HCT116 (cell line): ENCODE measurements around the gene RASSF6. TPM values are rescaled to one million over a fixed set of nuclear protein-coding genes. Genes with fewer than 3 reads are reported as not detected.

Experiments used
- ATAC-seq: fragments of 200-7000 bp; cut with Tn5 transposase; 2 replicates; pipeline ENCODE4 v1.9.1; 2020; ENCODE audit warnings: mild to moderate bottlenecking, moderate library complexity
- BruUV-seq: library from RNA; stranded (reverse); fragments of 400-500 nt; replicated peaks from 2 replicates; lab custom pipeline; 2021; lab: Mats Ljungman, UMichigan
- CTCF ChIA-PET: fragments of 300-600 bp; sonication (Branson Sonifier 250); formaldehyde crosslinking; loops from one replicate; lab custom pipeline; 2021; ENCODE audit warnings: antibody characterized with exemption; lab: Charles Lee
- POLR2A ChIA-PET: fragments of 300-600, 350-600 bp; sonication (Branson Sonifier 250); formaldehyde crosslinking; loops from one replicate; lab custom pipeline; 2021; ENCODE audit warnings: antibody characterized with exemption; lab: Charles Lee
- RAD21 ChIA-PET, 2 experiments: fragments of 300-600 bp; sonication (Branson Sonifier 250); formaldehyde crosslinking; loops; one replicate each; lab custom pipeline; 2023; ENCODE audit warnings: low total read pairs in 2 of 2; ENCODE audit not compliant: uncharacterized antibody in 2 of 2, unreplicated experiment in 2 of 2, low non-redundant PET in 1 of 2; lab: Charles Lee
- DNase-seq: peaks from one replicate; pipeline ENCODE4 v3.0.0-alpha.2; 2010; ENCODE audit warnings: low read depth, low spot score
- H2AFZ ChIP-seq: fragments of 200-600 bp; shearing (Covaris generic), sonication (generic); 2 replicates; pipeline ENCODE4 v1.6.1; 2017; ENCODE audit warnings: low read depth, mixed run types, mixed read lengths, antibody characterized with exemption, low read length; ENCODE audit not compliant: poor library complexity, severe bottlenecking
- H3K27ac ChIP-seq: 2 replicates; pipeline ENCODE4 v1.5.1; 2012; ENCODE audit warnings: low read depth, low read length
- H3K27me3 ChIP-seq: fragments of 200-600 bp; sonication (generic); 2 replicates; pipeline ENCODE4 v1.6.1; 2016; ENCODE audit warnings: mixed run types, low read length, mixed read lengths; ENCODE audit not compliant: insufficient read depth
- H3K36me3 ChIP-seq, 2 experiments: fragments of 200-500 bp in 1 of 2; fragments of 200-600 bp in 1 of 2; sonication (Bioruptor generic) in 1 of 2; sonication (generic) in 1 of 2; 2 replicates each; pipeline versions ENCODE4 v1.5.1 to v1.6.1; 2014 to 2016; ENCODE audit warnings: low read length in 2 of 2, inconsistent platforms in 1 of 2, mixed read lengths in 1 of 2, mixed run types in 1 of 2; ENCODE audit not compliant: insufficient read depth in 2 of 2, control insufficient read depth in 1 of 2
- H3K4me1 ChIP-seq, 2 experiments: fragments of 200-600 bp in 1 of 2; sonication (generic) in 1 of 2; 2 replicates each; pipeline versions ENCODE4 v1.5.1 to v1.6.1; 2012 to 2017; ENCODE audit warnings: low read length in 2 of 2, inconsistent platforms in 1 of 2, mild to moderate bottlenecking in 1 of 2, mixed read lengths in 1 of 2, mixed run types in 1 of 2, moderate library complexity in 1 of 2; ENCODE audit not compliant: insufficient read depth in 2 of 2, control insufficient read depth in 1 of 2
- H3K4me2 ChIP-seq: fragments of 200-600 bp; sonication (generic); 2 replicates; pipeline ENCODE4 v1.6.1; 2017; ENCODE audit warnings: mixed run types, low read length, mixed read lengths
- H3K4me3 ChIP-seq, 2 experiments: fragments of 200-600 bp in 1 of 2; sonication (generic) in 1 of 2; replicated peaks in 1 of 2; 2 replicates each; pipeline ENCODE4 v1.5.1; 2011 to 2016; ENCODE audit warnings: low read length in 2 of 2, control low read depth in 1 of 2, low read depth in 1 of 2, mild to moderate bottlenecking in 1 of 2, mixed read lengths in 1 of 2, mixed run types in 1 of 2
- H3K79me2 ChIP-seq: fragments of 200-600 bp; sonication (generic); 2 replicates; pipeline ENCODE4 v1.6.1; 2017; ENCODE audit warnings: mild to moderate bottlenecking, mixed run types, low read length, moderate library complexity, mixed read lengths; ENCODE audit not compliant: insufficient read depth
- H3K9ac ChIP-seq: fragments of 200-600 bp; sonication (generic); 2 replicates; pipeline ENCODE4 v1.6.1; 2016; ENCODE audit warnings: low read length, mixed read lengths
- H3K9me2 ChIP-seq: fragments of 200-600 bp; sonication (generic), shearing (Covaris generic); 2 replicates; pipeline ENCODE4 v1.6.1; 2017; ENCODE audit warnings: mixed run types, mild to moderate bottlenecking, moderate library complexity; ENCODE audit not compliant: insufficient read depth
- H3K9me3 ChIP-seq, 2 experiments: fragments of 200-500 bp in 1 of 2; fragments of 200-600 bp in 1 of 2; sonication (Bioruptor generic) in 1 of 2; sonication (generic) in 1 of 2; 2 replicates each; pipeline ENCODE4 v1.6.1; 2014 to 2017; ENCODE audit warnings: low read length in 2 of 2, mixed read lengths in 2 of 2, inconsistent platforms in 1 of 2, low read depth in 1 of 2, mild to moderate bottlenecking in 1 of 2, mixed run types in 1 of 2, moderate library complexity in 1 of 2; ENCODE audit not compliant: control insufficient read depth in 1 of 2, insufficient read depth in 1 of 2
- H4K20me1 ChIP-seq: fragments of 200-600 bp; sonication (generic), shearing (Covaris generic); 2 replicates; pipeline ENCODE4 v1.6.1; 2017; ENCODE audit warnings: mixed run types, mild to moderate bottlenecking, moderate library complexity; ENCODE audit not compliant: insufficient read depth
- CBX3 ChIP-seq: IDR thresholded peaks from 2 replicates; pipeline ENCODE4 v1.6.1; 2012; ENCODE audit warnings: low read depth
- CEBPB ChIP-seq: IDR thresholded peaks from 2 replicates; pipeline ENCODE4 v1.6.1; 2012; ENCODE audit warnings: low read depth
- EGR1 ChIP-seq: IDR thresholded peaks from 2 replicates; pipeline ENCODE4 v1.6.1; 2012; ENCODE audit warnings: low read depth
- ELF1 ChIP-seq: IDR thresholded peaks from 2 replicates; pipeline ENCODE4 v1.6.1; 2012; ENCODE audit warnings: low read depth, borderline replicate concordance
- EZH2 ChIP-seq: fragments of 200-600 bp; sonication (generic); IDR thresholded peaks from 2 replicates; pipeline ENCODE4 v1.6.1; 2017; ENCODE audit warnings: antibody characterized with exemption, mixed run types
- POLR2AphosphoS5 ChIP-seq: IDR thresholded peaks from 2 replicates; pipeline ENCODE4 v1.6.1; 2011; ENCODE audit warnings: mild to moderate bottlenecking, low read depth, low read length, moderate library complexity
- REST ChIP-seq: IDR thresholded peaks from 2 replicates; pipeline ENCODE4 v1.6.1; 2012; ENCODE audit warnings: low read depth
- ZNF274 ChIP-seq: fragments of 200-500 bp; sonication (Bioruptor generic); IDR thresholded peaks from 2 replicates; pipeline ENCODE4 v1.6.1; 2014; ENCODE audit warnings: mild to moderate bottlenecking, low read depth, low read length, inconsistent platforms
- intact Hi-C: fragments of 100-400 bp; cut with micrococcal nuclease; formaldehyde crosslinking; loops from 2 replicates; pipeline ENCODE4 v1.10.0; 2022
- total RNA-seq: library from RNA; stranded (reverse); gene quantifications from one replicate; pipeline ENCODE4 v1.2.1, GENCODE V29; 2021; ENCODE audit not compliant: unreplicated experiment
- TF ChIP-seq, protein P1 (sequence below): IDR thresholded peaks from 2 replicates; pipeline ENCODE4 v1.6.1; 2012
- TF ChIP-seq, protein P2 (sequence below), 3 experiments: fragments of 200-600 bp in 1 of 3; sonication (generic) in 1 of 3; IDR thresholded peaks in 2 of 3; conservative IDR thresholded peaks in 1 of 3; 2 replicates each; pipeline ENCODE4 v1.5.1; 2012 to 2017; ENCODE audit warnings: low read depth in 2 of 3, low read length in 2 of 3, antibody characterized with exemption in 1 of 3, borderline replicate concordance in 1 of 3, control low read depth in 1 of 3, mild to moderate bottlenecking in 1 of 3, mixed read lengths in 1 of 3, mixed run types in 1 of 3, moderate library complexity in 1 of 3; ENCODE audit not compliant: insufficient read depth in 1 of 3

The RASSF6 gene
- total RNA-seq, 1 experiment from 2014 or later: 1.1 TPM

DNA sequence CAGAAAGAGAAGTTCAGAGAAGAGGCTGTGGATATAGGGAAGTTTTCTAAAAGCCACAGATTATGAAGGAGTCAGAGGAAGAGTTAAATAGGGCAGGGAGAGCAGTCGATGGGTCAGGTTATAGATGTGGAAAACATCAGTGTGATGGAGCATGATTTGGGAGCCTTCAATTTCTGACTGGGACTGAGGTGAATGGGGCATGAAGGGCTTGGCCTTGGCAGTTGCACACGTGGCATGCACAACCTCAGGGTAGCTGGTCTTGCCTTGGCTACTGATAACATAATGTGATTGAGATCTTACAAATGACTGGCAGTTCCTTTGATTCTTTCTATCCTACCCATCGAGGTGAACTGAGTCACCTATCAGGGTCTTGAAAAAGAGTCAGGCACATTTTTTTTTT, 79.0 kb downstream of the RASSF6 start:
- RAD21 ChIA-PET: no interaction called here
- intact Hi-C loops: no loop called here
- Histone ChIP-seq H3K4me2 (no peak overlapping the region), H3K9ac (no peak overlapping the region), H3K4me1 (no peaks in the 10 kb centered on the region), H3K36me3 (no peaks in the 10 kb centered on the region), H3K4me3 (no peak overlapping the region), H3K79me2 (no peaks in the 10 kb centered on the region), H2AFZ (no peak overlapping the region), H3K27ac (no peak overlapping the region), H3K9me3 (no peaks in the 10 kb centered on the region), H3K9me2 (no peaks in the 10 kb centered on the region), H3K27me3 (no peaks in the 10 kb centered on the region), H4K20me1 (no peaks in the 10 kb centered on the region)
- BruUV-seq: no TSS peak
- CTCF ChIA-PET: no interaction called here
- POLR2A ChIA-PET: no interaction called here
- TF ChIP-seq ZNF274 (no peak), CBX3 (no peak), CEBPB (no peak), REST (no peak), ELF1 (no peak), EZH2 (no peak), EGR1 (no peak), POLR2AphosphoS5 (no peak)
- TF ChIP-seq, protein P1, sequence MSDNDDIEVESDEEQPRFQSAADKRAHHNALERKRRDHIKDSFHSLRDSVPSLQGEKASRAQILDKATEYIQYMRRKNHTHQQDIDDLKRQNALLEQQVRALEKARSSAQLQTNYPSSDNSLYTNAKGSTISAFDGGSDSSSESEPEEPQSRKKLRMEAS: no peak
- TF ChIP-seq, protein P2, sequence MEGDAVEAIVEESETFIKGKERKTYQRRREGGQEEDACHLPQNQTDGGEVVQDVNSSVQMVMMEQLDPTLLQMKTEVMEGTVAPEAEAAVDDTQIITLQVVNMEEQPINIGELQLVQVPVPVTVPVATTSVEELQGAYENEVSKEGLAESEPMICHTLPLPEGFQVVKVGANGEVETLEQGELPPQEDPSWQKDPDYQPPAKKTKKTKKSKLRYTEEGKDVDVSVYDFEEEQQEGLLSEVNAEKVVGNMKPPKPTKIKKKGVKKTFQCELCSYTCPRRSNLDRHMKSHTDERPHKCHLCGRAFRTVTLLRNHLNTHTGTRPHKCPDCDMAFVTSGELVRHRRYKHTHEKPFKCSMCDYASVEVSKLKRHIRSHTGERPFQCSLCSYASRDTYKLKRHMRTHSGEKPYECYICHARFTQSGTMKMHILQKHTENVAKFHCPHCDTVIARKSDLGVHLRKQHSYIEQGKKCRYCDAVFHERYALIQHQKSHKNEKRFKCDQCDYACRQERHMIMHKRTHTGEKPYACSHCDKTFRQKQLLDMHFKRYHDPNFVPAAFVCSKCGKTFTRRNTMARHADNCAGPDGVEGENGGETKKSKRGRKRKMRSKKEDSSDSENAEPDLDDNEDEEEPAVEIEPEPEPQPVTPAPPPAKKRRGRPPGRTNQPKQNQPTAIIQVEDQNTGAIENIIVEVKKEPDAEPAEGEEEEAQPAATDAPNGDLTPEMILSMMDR (IDR thresholded peaks at IDR 0.05 in 2 of 3, conservative IDR thresholded peaks at IDR 0.05 in 1 of 3; ENCODE audit: borderline replicate concordance in 1 of 3, insufficient read depth in 1 of 3, low read depth in 2 of 3, low read length in 2 of 3): no peak
- no peak for ATAC-seq
- DNase-seq: no peak
